HG03025 (cell line): Measurements from ENCODE around the gene LAPTM5.

Source experiments
- ATAC-seq: cut with Tn5 transposase; IDR thresholded peaks from one replicate; pipeline ENCODE4 v1.9.1; 2021; ENCODE audit warnings: mild to moderate bottlenecking, moderate library complexity; ENCODE audit not compliant: unreplicated experiment, low FRiP score

The LAPTM5 gene

GRCh38 chr1:30687886-30688285 lies 69.7 kb downstream of the LAPTM5 start:
- ATAC-seq = no peak

GRCh38 chr1:30686236-30686935 lies 71.2 kb downstream of the LAPTM5 start:
- no peak for ATAC-seq

GRCh38 chr1:30685796-30686165 lies 71.8 kb downstream of the LAPTM5 start:
- no peak for ATAC-seq

GRCh38 chr1:30684881-30685795 lies 72.4 kb downstream of the LAPTM5 start:
- ATAC-seq = no peak

GRCh38 chr1:30684259-30684658 lies 73.3 kb downstream of the LAPTM5 start:
- ATAC-seq = no peak

GRCh38 chr1:30683699-30684098 lies 73.9 kb downstream of the LAPTM5 start:
- no peak for ATAC-seq
